Suprapubic skin (tissue), 3 donors: ENCODE results near the gene CLSTN2.

ENCODE experiments used
- POLR2AphosphoS5 ChIP-seq, 3 donors: sonication (generic); formaldehyde crosslinking; IDR thresholded peaks; one replicate each; pipeline ENCODE4 v1.6.1; 2017; ENCODE audit warnings: antibody characterized with exemption in 3 of 3
- TF ChIP-seq, protein P1 (sequence below), 2 donors: fragments of 200-600 bp in 1 of 2; fragments of 450-650 bp in 1 of 2; sonication (generic) in 1 of 2; IDR thresholded peaks; one replicate each; pipeline ENCODE4 v1.5.1; 2016 to 2019; ENCODE audit warnings: antibody characterized with exemption in 2 of 2, mild to moderate bottlenecking in 1 of 2, moderate library complexity in 1 of 2

- TF ChIP-seq, protein P1, sequence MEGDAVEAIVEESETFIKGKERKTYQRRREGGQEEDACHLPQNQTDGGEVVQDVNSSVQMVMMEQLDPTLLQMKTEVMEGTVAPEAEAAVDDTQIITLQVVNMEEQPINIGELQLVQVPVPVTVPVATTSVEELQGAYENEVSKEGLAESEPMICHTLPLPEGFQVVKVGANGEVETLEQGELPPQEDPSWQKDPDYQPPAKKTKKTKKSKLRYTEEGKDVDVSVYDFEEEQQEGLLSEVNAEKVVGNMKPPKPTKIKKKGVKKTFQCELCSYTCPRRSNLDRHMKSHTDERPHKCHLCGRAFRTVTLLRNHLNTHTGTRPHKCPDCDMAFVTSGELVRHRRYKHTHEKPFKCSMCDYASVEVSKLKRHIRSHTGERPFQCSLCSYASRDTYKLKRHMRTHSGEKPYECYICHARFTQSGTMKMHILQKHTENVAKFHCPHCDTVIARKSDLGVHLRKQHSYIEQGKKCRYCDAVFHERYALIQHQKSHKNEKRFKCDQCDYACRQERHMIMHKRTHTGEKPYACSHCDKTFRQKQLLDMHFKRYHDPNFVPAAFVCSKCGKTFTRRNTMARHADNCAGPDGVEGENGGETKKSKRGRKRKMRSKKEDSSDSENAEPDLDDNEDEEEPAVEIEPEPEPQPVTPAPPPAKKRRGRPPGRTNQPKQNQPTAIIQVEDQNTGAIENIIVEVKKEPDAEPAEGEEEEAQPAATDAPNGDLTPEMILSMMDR (IDR thresholded peaks at IDR 0.05), result no peak
- TF ChIP-seq POLR2AphosphoS5 (IDR thresholded peaks at IDR 0.05), result no peak
These were observed 288.6 kb downstream of the CLSTN2 start for GRCh38 chr3:140223631-140224030.
